HG03159 (cell line): ENCODE data around the gene NAXD.

Experiments
- ATAC-seq: cut with Tn5 transposase; IDR thresholded peaks from one replicate; pipeline ENCODE4 v1.9.1; 2021; ENCODE audit warnings: mild to moderate bottlenecking, moderate library complexity; ENCODE audit not compliant: unreplicated experiment

NAXD gene

GRCh38 chr13:110689041-110689440 lies 73.7 kb downstream of the NAXD start:
- no peak for ATAC-seq
